Right kidney (tissue), 1 donor: ENCODE data around the gene MIOX.
A peak's percentile ranks its signal among the peaks of the same experiment; 100 is the strongest.
"Not testable (repeated sequence)": the region's sequence is repeated elsewhere in the genome, so short reads cannot be mapped to it uniquely, and the experiment has no call there.

ENCODE experiments used
- DNase-seq: peaks from one replicate; pipeline ENCODE4 v3.0.0-alpha.2; 2016

The MIOX gene

DNA sequence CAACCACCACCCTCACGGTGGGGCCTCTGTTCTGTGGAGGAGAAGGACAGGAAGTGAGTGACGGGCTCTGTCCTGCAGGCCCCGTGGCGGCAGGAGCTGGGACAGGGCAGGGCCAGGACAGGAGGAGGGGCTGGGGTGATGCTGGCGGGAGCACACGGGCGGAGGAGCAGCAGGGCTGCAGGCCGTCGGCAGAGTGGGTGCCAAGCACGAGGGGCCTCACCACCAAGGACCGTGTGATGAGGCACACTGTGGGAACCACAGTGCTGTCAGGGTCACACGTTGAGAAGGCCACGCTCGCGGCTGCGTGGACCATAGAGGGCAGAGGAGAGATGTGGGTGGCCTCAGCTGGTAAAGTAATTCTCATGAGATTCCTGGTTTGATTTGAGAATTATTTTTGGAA, 30.2 kb downstream of the MIOX start:
- no peak for DNase-seq

DNA sequence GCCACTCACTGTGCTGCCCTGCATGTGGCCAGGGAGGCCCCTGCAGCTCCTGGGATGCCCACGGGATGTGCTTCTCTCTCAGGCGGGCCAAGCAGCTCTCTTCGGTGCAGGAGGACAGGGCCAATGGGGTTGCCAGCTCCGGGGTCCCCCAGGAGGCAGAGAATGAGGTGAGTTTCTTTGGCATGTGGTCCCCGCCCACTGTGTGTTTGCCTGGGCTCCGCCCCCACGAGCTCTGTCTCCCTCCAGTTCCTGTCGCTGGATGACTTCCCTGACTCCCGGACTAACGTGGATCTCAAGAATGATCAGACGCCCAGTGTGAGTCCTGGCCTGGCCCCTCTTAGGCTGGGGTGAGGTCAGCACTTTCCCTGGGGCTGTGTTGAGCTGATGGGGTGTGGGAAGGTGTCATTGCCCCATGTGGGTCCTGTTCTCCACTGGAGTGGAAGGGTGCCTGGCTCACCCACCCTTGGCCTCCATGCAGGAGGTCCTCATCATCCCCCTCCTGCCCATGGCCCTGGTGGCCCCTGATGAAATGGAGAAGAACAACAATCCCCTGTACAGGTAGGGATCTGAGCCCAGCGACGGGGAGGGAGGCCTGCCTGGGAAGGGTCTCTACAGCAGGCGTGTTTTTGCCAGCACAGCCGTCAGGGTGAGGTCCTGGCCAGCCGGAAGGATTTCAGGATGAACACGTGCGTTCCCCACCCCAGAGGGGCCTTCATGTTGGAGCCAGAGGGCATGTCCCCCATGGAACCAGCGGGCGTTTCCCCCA, 31.0 kb downstream of the MIOX start:
- no peak for DNase-seq

DNA sequence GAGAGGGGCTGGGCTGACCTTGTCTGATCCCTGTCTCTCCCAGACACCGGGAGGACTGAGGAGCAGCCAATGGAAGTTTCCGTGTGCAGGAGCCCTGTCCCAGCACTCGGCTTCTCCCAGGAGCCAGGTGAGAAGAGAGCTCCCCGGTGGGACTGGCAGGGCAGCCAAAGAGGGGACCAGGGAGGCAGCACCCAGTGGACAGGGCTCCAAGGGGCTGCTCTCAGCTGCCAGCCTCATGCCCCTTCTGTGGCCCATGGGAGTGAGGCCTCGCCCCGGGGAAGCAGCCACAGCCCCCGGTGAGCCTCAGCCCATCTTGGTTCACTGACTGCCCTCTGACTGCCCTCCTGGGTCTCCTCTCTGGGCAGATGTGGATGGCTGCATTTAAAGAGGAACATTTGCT, 31.9 kb downstream of the MIOX start:
- no peak for DNase-seq

DNA sequence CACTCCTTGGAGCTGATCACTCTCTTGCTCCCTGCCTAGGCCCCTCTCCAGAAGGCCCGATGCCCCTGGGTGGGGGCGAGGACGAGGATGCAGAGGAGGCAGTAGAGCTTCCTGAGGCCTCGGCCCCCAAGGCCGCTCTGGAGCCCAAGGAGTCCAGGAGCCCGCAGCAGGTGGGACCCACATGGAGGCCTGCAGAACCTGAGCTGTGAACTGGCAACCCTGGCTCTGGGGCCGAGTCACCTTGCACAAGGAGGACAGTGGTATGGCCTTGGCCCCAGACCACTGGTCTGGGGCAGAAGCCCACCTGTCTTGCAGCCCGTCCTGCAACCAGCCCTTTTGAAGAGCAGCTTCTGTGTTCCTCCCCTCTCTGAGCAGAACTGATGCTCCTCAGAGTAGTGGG, 32.5 kb downstream of the MIOX start:
- no peak for DNase-seq

DNA sequence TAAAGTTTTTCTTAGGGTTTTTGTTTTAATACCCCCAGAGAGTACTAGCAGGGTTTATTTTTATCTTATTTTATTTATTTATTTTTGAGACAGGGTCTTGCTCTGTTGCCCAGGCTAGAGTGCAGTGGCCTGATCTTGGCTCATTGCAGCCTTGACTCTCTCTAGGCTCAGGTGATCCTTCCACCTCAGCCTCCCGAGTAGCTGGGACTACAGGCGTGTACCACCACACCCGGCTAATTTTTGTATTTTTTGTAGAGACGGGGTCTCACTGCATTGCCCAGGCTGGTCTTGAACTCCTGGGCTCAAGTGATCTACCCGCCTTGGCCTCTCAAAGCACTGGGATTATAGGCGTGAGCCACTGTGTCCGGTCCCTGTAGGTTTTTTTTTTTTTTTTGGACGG, 33.5 kb downstream of the MIOX start:
- DNase-seq = not testable (repeated sequence)

DNA sequence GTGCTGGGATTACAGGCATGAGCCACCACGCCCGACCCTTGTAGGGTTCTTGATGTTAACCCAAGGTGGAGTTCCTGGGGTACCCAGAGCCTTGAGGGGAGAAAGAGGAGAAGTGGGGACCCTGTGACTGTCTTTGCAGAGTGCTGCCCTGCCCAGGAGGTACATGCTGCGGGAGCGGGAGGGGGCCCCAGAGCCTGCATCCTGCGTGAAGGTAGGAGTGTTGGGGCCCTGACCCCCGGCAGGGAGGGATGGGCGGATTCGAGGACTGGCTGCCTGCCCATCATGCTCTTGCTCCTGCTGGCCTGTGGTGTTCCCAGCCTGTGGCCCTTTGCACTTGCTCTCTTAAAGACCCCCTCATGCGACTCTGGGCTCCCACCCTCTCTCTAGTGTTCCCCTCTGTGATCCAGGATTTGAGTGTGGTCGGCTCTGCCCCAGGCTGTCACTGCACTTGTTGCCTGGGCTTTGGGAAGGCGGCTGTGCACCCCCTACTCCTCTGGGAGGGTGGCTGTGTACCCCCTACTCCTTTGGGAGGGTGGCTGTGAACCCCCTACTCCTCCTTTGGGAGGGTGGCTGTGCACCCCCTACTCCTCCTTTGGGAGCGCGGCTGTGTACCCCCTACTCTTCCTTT, 34.3 kb downstream of the MIOX start:
- no peak for DNase-seq

DNA sequence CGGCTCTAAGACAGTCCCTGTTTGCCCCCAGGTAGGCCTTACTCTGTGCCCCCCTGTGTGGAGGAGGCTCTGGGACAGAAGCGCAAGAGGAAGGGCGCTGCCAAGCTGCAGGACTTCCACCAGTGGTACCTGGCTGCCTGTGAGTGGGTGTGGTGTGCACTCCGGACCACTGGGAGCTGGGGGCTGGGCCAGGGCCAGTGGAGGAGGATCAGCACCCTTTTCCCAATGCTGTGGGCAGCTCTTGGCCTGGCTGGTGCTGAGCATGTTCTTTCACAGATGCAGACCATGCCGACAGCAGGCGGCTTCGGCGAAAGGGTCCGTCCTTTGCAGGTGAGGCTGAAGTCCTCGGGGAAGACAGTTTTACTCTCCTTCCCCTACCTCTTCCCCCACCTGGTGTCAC, 35.1 kb downstream of the MIOX start:
- no peak for DNase-seq

DNA sequence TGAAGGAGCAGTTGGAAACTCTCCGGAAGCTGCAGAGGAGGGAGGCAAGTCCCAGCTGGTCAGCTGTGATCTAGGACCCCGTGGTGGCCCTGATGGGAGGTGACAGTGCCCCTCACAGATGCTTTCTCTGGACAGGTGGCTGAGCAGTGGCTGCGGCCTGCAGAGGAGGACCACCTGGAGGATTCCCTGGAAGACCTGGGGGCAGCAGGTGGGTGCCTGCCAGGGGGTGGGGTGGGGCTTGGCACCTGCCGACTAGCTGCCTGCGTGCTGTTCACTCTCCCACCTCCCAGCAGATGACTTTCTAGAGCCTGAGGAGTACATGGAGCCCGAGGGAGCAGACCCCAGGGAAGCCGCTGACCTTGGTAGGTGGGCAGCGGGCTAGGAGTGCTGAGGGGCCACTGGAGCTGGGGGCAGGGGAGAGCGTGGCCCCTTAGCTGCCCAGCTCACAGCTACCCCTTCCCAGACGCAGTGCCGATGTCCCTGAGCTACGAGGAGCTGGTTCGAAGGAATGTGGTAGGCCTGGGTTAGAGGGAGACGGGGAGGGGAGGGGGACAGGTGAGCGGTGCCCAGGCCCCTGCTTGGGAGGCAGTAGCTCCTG, 35.6 kb downstream of the MIOX start:
- DNase-seq = no peak

DNA sequence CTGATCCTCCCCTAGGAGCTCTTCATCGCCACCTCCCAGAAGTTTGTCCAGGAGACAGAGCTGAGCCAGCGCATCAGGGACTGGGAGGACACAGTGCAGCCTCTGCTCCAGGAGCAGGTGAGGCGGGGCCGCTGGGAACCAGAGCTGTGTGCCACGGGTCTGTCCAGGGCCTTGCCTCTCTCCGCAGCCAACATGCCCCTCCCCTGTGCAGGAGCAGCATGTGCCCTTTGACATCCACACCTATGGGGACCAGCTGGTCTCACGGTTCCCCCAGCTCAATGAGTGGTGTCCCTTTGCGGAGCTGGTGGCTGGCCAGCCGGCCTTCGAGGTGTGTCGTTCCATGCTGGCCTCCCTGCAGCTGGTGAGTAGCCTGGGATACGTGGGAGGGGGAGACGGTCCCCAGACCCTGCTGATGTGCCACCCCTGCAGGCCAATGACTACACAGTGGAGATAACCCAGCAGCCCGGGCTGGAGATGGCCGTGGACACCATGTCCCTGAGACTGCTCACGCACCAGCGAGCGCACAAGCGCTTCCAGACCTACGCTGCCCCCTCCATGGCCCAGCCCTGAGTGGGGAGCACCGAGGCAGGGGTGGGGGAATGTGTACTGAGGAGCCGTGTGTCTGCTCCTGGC, 36.3 kb downstream of the MIOX start:
- DNase-seq = no peak

DNA sequence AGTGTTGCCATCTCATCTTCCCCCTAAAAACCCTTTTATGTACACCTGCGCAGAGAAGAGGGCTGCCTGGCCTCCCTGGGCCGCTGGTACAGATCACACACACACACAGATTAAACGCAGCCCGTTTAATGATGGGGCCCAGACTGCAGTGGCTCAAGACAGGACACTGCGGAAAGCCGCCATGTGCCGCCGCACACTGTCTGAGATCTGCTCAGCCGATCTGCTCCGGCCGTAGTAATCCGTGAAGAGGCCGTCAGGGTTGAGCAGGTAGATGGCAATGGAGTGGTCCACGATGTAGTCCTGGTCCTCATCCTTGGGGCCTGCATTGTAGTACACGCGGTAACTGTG, 36.8 kb downstream of the MIOX start:
- DNase-seq = no peak

DNA sequence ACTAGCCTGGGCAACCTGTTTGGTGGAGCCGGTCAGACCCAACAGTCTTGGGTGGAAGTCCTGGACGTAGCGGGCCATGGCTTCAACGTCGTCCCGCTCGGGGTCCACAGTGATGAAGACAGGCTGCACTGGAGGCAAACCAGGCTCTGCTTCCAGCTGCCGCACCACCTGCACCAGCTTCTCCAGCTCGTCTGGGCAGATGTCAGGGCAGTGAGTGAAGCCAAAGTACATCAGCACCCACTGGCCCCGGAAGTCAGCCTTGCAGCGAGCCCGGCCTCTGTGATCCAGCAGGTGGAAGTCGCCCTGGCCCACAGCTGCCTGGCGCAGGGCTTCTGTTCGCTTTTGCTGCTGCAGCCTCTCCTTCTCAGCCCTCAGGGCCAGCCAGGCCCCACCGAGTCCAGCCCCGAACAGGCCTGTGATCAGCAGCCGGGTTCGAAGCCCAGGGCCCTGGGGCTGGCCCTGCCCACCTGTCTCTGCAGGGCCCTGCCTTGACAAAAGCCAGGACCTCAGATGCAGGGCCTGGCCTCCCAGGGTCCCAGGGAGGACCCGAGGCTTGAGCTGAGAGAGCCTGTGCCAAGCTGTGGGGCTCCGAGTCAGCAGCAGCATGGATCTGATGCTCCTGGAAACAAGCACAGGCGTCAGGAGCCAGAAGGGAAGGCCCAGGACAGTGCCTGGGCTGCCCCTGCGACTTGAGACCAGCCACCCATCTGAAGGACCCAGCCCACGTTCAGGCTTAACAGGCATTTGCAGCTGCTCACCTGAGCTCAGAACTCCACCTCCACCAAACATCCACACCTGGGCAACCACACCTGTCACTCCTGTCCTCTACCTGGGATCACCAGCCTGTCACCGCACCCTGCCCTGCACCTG, 37.4 kb downstream of the MIOX start:
- DNase-seq = no peak

DNA sequence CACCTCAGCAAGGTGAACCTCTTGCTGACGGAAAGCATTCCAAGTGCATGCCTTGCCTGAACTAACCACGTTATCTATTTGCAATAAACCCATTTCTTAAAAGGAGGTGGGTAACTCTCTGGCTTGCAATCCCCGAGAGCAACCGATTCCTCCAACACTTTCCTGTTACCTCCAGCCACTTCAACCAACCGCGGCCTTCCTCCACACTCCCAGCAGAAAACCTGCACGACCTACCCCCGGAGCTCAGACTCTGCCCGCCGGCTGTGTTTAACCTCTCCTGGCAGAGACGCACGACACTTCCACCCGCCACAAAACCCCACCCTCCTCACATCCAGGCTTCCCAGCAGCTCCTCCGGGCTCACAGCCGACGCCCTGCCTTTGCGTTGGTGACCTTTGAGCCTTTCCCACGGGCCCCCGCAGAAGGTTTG, 38.0 kb downstream of the MIOX start:
- peak; percentile 12 for DNase-seq

DNA sequence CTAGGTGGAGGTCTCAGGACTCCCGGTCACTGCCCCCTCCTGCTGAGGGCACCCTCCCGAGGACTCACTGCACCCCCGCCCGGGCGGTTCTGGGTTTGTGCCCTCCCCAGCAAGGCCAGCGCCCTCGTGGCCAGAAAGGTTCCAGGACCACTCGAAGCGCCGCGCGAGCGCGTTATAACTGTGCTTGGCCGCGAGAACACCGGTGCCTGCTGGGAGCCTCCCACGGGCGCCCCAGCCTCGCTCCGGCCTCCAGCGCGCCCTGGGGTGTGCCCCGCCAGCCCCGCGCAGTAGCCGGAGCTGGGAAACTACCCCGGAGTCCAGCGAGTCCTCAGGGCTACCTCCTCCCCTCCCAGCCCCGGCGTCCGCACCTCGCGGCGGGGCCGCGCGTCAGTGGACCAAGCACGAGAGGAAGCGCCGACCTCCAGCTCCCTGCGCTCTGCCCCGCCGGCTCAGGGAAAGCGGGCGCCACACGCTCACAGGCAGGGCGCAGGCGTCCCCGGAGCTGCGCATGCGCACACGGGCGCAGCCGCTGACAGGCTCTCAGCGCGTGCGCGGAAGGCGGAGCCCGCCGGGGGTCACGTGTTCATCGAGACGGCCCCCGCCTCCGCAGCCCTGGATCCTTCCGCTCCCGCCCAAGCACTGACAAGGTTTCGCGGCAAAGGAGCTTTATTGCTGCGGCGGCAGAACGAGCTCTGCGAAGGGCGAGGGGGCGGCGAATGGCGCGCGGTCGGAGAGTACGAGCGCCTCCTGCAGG, 38.6 kb downstream of the MIOX start, which contains the start of gene SCO2:
Gene SCO2 (minus strand): TSS at position 495 of the 754 bp plus-strand sequence. CDS start 1,187 bp downstream, outside the sequence.
- DNase-seq = peak; percentile 97

DNA sequence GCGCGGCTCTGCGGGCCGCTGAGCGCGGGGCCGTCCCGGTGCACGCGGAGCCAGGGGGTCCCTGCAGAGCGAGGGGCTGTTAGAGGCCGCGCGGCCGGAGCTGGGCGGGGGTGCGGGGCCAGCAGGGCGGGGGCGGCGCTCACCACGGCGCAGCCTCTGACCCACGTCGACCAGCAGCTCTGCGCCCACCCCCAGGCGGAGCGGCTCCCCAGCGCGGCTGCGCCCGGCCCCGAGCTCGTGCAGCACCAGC, 39.1 kb downstream of the MIOX start:
- DNase-seq = no peak

DNA sequence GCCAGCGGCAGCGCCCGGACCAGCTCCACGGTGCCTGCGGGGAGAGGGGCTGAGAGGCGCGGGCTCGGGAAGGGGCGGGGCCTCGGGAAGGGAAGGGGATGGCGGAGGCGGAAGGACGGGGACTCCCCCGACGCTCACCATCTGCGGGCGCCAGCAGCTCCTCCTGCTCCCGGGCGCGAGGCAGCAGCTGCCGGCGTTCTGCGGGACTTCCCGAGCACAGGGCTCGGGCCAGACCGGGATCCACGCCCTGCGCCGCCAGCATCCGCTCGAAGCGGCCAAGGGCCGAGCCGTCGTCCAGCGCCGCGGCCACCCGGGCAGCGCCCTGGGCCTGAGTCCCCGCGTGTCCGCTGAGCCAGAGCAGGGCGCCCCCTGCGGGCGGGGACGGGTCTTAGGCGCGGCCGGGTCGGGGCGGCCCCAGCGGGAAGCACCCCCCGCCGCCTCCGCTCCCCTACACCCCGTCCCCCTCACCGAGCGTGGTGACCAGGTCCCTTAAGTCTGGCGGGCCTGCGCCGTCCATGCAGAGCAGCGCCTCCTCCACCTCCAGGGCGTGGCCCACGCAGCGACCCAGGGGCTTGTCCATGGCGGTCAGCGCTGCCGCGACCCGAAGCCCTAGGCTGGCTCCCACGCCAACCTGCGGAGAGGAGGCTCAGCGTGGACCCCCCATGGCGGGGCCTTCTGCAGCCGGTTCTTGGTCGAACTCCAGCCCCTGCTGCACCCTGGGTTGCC, 39.6 kb downstream of the MIOX start:
- DNase-seq = peak; percentile 91

DNA sequence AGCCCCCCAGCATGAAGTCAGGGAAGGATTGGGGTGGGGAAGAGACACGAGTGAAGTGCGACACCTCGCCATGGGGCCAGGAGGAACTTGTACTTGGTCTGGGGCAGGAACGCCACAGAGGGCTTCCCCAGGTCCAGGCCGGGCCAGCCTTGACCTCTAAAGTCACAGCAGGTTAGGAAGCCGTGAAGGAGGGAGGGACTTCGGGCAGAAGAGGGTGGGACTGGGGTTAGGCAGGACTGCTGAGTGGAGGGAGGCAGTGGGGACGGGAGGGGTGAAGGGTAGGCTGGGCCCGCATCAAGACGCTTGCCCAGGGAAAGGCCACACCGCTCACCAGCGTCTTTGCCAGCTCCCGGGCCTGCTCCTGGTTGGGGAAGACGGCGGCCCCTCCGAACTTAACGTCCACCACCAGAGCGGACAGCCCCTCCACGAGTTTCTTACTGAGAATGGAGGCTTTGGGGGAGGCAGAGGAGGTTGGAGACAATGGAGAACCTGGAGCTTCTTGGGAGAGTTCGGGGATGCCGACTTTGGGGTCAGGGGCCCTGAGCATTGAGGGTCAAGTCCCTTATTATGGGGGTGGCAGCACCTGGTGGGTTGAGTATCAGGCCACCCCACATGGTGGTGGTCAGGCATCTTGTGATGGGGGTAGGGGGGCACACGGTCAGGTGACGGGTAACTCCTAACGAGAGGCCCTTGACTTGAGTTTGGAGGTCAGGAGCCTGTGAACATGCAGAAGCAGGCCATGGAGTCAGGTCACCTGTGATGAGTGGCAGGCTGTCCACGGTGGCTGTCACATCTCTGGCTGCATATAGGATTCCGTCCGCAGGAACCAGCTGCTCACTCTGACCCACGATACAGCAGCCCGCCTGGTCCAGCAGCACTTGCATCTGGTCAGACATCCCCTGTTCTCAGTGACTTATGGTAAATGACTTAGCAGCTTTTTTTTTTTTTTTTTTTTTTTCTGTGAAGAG, 40.5 kb downstream of the MIOX start:
- DNase-seq = peak; percentile 51

DNA sequence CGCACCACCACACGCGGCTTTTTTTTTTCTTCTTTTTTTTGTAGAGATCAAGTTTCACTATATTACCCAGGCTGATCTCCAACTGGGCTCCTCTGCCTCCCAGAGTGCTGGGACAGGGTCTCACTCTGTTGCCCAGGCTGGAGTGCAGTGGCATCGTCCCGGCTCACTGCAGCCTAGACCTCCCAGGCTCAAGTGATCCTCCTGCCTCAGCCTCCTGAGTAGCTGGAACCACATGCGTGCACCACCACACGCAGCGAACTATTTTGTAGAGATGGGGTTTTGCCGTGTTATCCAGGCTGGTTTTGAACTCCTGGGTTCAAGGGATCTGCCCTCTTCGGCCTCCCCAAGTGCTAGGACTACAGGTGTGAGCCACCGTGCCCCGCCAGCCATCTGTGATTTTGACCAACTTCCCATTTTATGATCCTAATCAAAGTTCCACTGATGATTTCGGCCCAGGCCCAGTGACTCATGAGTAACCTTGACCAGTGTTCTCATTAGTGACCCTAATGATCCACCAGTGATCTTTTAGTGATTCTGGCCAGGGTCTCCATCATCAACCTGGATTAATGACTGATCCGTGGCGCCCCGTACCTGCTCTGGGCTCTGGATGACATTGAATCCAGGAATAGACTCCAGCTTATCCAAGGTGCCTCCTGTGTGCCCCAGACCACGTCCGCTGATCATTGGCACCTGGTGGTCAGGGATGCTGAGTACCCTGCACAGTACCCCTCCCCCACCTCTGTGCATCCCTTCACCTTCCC, 41.4 kb downstream of the MIOX start:
- DNase-seq = no peak

DNA sequence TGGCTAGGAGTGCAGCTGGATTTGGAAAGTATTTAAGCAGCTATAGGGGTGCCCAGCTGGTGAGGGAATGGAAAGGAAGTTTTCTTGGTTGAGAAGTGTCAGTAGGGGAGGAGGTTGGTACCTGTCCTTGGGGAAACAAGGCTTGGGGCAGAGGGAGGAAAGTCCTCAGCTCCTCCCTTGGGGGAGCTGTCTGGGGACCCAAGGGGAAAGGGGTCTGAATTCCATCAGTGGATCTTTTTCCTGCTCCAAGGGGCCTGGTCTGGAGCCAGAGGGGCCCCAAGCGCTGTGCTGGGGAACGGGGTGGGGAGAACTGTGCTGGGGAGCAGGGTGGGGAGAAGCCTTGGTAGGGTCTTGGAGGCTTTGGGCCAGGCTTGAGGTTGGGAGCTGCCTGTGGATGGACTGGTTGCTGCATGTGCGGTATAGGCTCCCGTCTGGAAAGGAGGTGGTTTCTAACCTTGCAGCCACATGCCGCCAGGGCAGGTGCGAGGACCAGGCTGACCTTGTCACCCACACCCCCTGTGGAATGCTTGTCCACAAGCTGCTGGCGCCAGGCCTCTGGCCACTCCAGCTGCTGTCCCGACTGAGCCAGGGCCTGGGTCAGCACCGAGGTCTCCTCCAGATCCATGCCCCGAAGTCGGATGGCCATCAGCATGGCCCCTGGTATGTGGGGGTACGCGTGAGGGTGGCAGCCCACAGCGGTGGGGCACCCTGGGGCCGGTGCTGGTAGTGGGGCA, 42.2 kb downstream of the MIOX start:
- DNase-seq = no peak
